ENCODE measurements around the gene SAMD11. TPM values are rescaled to one million over a fixed set of nuclear protein-coding genes. Genes with fewer than 3 reads are reported as not detected.

The SAMD11 gene
- total and polyA plus RNA-seq, 2 of the 13 experiments (the other 11 are each of a cell fraction or from before 2014, with no cell fraction given) = 0.11 TPM; not detected in 1

DNA sequence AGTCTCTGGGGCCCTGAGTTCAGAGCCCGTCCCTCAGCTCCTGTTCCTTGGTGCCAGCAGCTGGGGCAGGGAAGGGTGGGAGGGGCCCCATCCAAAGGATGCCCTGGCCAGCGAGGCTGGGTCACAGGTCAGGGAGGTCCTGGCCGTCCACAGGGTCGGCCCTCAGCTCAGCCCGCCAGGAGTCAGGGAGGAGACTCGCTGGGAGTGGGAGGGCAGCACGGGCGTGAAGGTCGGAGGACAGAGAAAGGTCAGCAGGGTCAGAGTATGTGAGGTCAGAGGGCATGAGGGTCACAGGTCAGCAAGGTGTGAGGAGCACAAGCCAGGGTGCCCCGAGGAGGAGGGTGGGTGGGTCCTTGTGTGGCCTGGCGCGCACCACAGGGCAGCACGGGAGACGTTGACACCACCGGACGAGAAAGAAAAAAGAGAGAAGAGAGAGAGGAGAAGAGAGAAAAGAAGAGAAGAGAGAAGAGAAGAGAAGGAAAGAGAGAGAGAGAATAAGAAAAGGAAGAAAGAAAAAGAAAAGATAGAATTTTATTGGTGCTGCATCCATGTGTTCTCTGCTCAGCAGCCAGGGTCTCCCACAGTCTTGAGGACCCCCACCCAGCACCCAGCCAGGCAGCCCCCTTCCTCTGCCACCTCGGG lies 51.1 kb downstream of the SAMD11 start:
- in situ Hi-C loops (cut with HindIII; ENCODE audit: extremely low pct_ligation_motif_present, low pct_unique_long_range_greater_than_20kb) = no loop called here
- Histone ChIP-seq H3K27ac (ENCODE audit: extremely low read length, insufficient read depth, low read length) (no peak overlapping the region), H3K4me2 (ENCODE audit: low read depth, low read length) (no peak overlapping the region), H2AFZ (ENCODE audit: low read length) (no peak overlapping the region), H4K20me1 (ENCODE audit: insufficient read depth, low read length) (no peaks in the 10 kb centered on the region), H3K9ac (ENCODE audit: insufficient read depth, low read depth, low read length) (no peak overlapping the region), H3K9me3 (ENCODE audit: low read length) (no peaks in the 10 kb centered on the region), H3K79me2 (ENCODE audit: insufficient read depth, low read length) (no peaks in the 10 kb centered on the region), H3K4me1 (ENCODE audit: insufficient read depth, low read length) (peaks cover 13% of the 10 kb centered on the region), H3K4me3 (replicated peaks in 1 of 3; ENCODE audit: insufficient read depth in 1 of 3, low read depth in 2 of 3, low read length in 3 of 3) (no peak overlapping the region), H3K36me3 (replicated peaks in 1 of 2; ENCODE audit: control insufficient read depth in 1 of 2, insufficient read depth in 2 of 2, low read length in 2 of 2) (no peaks in the 10 kb centered on the region), H3K27me3 (ENCODE audit: control insufficient read depth in 1 of 2, insufficient read depth in 2 of 2, low read length in 2 of 2) (peaks cover 0 to 11% of the 10 kb centered on the region in 2 experiments; a peak in 4 of 5 replicates)
- POLR2A ChIA-PET = no interaction called here
- intact Hi-C loops (cut with micrococcal nuclease; ENCODE audit: unreplicated experiment) = no loop called here
- DNase-seq (ENCODE audit: low spot score) (no peak), ATAC-seq (no peak), FAIRE-seq (no peak)
- 67% methylated on average over 16 of the region's 17 CpGs for WGBS (ENCODE audit: low lambda C conversion rate)
- no TSS peak for BruUV-seq (replicated peaks)
- CTCF ChIA-PET (ENCODE audit: low intra/inter-chr PET ratio, low total read pairs) = no interaction called here
- TF ChIP-seq NR2C2 (CRISPR knock-in tag; IDR thresholded peaks at IDR 0.05; ENCODE audit: borderline replicate concordance) (peak; percentile 45), ZNF33A (CRISPR knock-in tag; IDR thresholded peaks at IDR 0.05; ENCODE audit: borderline replicate concordance) (no peak)
- TF ChIP-seq, protein P1, sequence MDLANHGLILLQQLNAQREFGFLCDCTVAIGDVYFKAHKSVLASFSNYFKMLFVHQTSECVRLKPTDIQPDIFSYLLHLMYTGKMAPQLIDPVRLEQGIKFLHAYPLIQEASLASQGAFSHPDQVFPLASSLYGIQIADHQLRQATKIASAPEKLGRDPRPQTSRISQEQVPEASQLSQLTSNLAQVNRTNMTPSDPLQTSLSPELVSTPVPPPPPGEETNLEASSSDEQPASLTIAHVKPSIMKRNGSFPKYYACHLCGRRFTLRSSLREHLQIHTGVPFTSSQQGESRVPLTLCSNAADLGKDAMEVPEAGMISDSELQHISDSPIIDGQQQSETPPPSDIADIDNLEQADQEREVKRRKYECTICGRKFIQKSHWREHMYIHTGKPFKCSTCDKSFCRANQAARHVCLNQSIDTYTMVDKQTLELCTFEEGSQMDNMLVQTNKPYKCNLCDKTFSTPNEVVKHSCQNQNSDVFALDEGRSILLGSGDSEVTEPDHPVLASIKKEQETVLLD (CRISPR knock-in tag; IDR thresholded peaks at IDR 0.05; ENCODE audit: low read depth) = no peak

DNA sequence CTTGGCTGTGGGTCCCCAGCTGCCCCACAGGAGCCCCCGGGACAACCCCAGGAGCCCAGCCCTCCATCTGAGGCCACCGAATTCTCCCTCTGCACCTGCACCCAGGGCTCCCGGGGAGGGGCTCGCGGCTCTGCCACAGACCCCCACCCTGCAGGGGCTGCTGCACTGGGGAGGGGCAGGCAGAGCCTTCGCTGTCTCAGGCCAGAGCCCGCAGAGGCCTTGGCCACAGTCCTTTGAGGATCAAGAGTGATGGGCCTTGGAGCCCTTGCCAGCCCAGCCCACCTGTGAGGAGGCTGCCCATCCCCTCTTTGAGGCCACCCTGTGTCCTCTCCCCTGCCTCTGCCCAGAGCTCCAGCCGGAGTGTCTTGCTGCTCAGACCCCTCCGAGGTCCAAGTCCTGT lies 51.6 kb downstream of the SAMD11 start:
- H3K79me2 ChIP-seq (ENCODE audit: insufficient read depth, low read length) = no peaks in the 10 kb centered on the region
- H3K4me1 ChIP-seq (ENCODE audit: insufficient read depth, low read length) = peaks cover 19% of the 10 kb centered on the region
- DNase-seq (ENCODE audit: low spot score) (no peak), FAIRE-seq (no peak), ATAC-seq (no peak)
- no peak overlapping the region for H3K27ac ChIP-seq (ENCODE audit: extremely low read length, insufficient read depth, low read length)
- BruUV-seq (replicated peaks) = no TSS peak
- H4K20me1 ChIP-seq (ENCODE audit: insufficient read depth, low read length) = no peaks in the 10 kb centered on the region
- H3K27me3 ChIP-seq (ENCODE audit: control insufficient read depth in 1 of 2, insufficient read depth in 2 of 2, low read length in 2 of 2) = peaks cover 3 to 16% of the 10 kb centered on the region in 2 experiments
- intact Hi-C loops (cut with micrococcal nuclease; ENCODE audit: unreplicated experiment) (no loop called here), in situ Hi-C loops (cut with HindIII; ENCODE audit: extremely low pct_ligation_motif_present, low pct_unique_long_range_greater_than_20kb) (no loop called here)
- WGBS (ENCODE audit: low lambda C conversion rate) = 95% methylated on average over 4 of the region's 9 CpGs
- no peak overlapping the region; a peak in 1 of 6 replicates for H3K4me3 ChIP-seq (replicated peaks in 1 of 3; ENCODE audit: insufficient read depth in 1 of 3, low read depth in 2 of 3, low read length in 3 of 3)
- H3K36me3 ChIP-seq (replicated peaks in 1 of 2; ENCODE audit: control insufficient read depth in 1 of 2, insufficient read depth in 2 of 2, low read length in 2 of 2) = no peaks in the 10 kb centered on the region
- no peaks in the 10 kb centered on the region for H3K9me3 ChIP-seq (ENCODE audit: low read length)
- CTCF ChIA-PET (ENCODE audit: low intra/inter-chr PET ratio, low total read pairs) = interaction anchor here (1.2 to 1.4 kb wide), 2 partner anchors 10 to 71 kb away, joined by 3 to 5 read pairs; no protein-coding TSS in a partner anchor
- H2AFZ ChIP-seq (ENCODE audit: low read length) = no peak overlapping the region
- peak overlapping the region; percentile 92; the same call in 1 of the 2 replicates for H3K4me2 ChIP-seq (ENCODE audit: low read depth, low read length)
- H3K9ac ChIP-seq (ENCODE audit: insufficient read depth, low read depth, low read length) = no peak overlapping the region
- POLR2A ChIA-PET = interaction anchor here (1.3 to 1.5 kb wide), 2 partner anchors 8 to 84 kb away, joined by 3 to 11 read pairs; partner anchors contain the start of gene PLEKHN1
- TF ChIP-seq THAP7 (CRISPR knock-in tag; IDR thresholded peaks at IDR 0.05) (no peak), SRY (CRISPR knock-in tag; IDR thresholded peaks at IDR 0.05) (no peak), EZH2 (conservative IDR thresholded peaks at IDR 0.05; ENCODE audit: low read depth, low read length) (no peak), SETDB1 (CRISPR knock-in tag; IDR thresholded peaks at IDR 0.05; ENCODE audit: borderline replicate concordance) (no peak), U2AF2 (IDR thresholded peaks at IDR 0.05; ENCODE audit: low read depth, low read length) (no peak), ZNF224 (CRISPR knock-in tag; IDR thresholded peaks at IDR 0.05) (no peak), ZNF317 (CRISPR knock-in tag; IDR thresholded peaks at IDR 0.05) (no peak), GZF1 (CRISPR knock-in tag; IDR thresholded peaks at IDR 0.05) (no peak)
- TF ChIP-seq, protein P2, sequence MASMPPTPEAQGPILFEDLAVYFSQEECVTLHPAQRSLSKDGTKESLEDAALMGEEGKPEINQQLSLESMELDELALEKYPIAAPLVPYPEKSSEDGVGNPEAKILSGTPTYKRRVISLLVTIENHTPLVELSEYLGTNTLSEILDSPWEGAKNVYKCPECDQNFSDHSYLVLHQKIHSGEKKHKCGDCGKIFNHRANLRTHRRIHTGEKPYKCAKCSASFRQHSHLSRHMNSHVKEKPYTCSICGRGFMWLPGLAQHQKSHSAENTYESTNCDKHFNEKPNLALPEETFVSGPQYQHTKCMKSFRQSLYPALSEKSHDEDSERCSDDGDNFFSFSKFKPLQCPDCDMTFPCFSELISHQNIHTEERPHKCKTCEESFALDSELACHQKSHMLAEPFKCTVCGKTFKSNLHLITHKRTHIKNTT (CRISPR knock-in tag; IDR thresholded peaks at IDR 0.05) = no peak

All from HepG2 (cell line).